CD4-positive, alpha-beta T cell treated with Interleukin-17A for 4 hours (primary cell): Measurements from ENCODE around the gene CMC1.
A peak's percentile ranks its signal among the peaks of the same experiment; 100 is the strongest.
"Not testable (repeated sequence)": the region's sequence is repeated elsewhere in the genome, so short reads cannot be mapped to it uniquely, and the experiment has no call there.

Experiments used
- DNase-seq: peaks from one replicate; pipeline ENCODE4 v3.0.0-alpha.2; 2020; ENCODE audit warnings: mixed read lengths

Gene CMC1, protein sequence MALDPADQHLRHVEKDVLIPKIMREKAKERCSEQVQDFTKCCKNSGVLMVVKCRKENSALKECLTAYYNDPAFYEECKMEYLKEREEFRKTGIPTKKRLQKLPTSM

DNA sequence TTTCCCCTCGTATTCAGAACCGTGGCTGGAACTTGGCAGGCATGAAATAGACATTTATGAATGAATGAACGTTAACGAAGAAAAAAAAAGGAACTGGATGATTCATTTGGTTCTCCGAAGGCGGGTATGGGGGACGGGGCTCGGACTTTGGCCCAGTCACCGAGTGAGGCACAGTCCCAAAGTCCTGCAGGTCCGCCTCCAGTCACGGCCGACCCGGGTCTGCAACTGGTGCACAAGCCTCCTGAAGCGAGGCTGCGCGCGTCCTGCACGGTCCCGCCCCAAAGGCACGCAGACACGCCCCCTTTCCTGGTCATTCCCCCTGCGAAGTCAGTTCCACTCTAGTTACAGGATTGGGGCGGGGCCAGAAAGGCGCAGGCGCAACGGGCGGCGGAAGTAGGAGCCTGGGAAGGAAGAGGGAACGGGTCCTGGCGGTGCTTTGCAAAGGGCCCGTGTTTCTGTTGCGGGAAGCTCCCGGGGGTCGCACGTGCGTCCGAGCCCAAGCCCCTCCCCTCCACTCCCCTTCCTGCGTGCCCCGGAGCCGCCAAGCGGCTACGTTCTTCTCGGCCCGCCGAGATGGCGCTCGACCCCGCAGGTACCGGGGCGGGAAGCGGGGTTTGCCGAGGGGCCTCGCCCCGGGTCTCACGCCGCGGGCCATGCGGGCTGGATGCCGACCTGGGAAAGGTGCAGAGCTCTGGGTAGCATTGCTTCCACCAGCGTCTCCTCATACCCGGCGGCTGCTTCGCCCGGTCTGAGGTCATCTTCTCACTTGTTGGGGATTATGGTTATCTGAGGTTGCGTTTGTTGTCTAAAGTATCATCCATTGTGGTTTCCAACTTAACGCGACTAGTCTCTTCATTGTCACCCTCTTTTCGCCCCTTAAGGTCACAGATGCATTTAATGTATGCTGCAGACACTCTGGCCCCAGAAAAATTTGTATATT, at the start of gene CMC1:
TSS of gene CMC1 (plus strand) at position 399 of the 940 bp plus-strand sequence. CDS start at position 574, 175 bp downstream.
- DNase-seq: peak; percentile 97

DNA sequence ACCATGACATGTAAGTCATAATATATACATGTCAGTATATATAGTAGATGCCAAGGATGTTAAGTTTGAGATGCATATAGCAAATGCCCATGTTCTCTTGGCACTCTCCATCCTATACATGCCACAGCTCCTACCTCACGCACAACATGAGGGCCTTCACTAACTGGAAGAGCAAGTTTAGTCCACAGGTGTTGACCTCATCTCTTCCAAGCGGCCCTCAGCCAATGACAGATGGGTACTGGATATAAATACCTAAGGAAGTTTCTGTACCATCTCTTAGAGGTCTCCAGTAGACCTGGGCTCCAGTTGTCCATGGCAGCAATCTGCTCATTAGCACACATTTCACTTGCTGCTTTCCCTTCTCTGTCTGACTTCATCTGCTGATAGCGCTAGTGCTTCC, 43.3 kb upstream of the CMC1 start:
- DNase-seq: no peak

DNA sequence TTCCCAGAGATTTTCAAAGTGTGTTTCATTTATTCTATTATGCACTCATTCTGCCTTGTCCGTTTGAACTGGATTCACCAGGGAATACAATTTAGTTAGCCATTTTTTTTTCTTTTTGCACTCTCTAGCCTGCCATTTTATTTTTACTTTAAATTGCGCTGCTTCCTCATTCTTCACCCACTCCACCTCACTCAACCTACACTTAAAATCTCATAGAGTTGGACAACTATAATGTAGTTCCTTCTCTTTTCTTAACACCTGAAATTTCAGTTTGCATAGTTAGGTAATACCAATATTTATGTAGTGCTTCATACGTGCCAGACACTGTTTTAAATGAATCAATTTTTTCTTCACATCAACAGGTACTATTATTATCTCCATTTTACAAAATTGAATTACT, 42.4 kb upstream of the CMC1 start:
- no peak for DNase-seq

DNA sequence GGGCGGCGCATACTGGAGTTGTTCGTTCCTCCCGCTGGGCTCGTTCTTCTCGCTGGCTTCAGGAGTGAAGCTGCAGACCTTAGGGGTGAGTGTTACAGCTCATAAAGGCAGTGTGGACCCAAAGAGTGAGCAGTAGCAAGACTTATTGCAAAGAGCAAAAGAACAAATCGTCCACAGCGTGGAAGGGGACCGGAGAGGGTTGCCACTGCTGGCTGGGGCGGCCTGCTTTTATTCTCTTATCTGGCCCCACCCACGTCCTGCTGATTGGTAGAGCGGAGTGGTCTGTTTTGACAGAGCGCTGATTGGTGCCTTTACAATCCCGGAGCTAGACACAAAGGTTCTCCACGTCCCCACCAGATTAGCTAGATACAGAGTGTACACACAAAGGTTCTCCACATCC, 41.8 kb upstream of the CMC1 start:
- DNase-seq: not testable (repeated sequence)

DNA sequence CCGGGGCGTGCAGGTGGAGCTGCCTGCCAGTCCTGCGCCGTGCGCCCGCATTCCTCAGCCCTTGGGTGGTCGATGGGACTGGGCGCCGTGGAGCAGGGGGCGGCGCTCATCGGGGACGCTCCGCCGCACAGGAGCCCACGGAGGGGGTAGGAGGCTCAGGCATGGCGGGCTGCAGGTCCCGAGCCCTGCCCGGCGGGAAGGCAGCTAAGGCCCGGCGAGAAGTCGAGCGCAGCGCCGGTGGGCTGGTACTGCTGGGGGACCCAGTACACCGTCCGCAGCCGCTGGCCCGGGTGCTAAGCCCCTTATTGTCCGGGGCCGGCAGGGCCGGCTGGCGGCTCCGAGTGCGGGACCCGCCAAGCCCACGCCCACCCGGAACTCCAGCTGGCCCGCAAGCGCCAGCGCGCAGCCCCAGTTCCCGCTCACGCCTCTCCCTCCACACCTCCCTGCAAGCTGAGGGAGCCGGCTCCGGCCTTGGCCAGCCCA, 41.0 kb upstream of the CMC1 start:
- peak; percentile 10 for DNase-seq

DNA sequence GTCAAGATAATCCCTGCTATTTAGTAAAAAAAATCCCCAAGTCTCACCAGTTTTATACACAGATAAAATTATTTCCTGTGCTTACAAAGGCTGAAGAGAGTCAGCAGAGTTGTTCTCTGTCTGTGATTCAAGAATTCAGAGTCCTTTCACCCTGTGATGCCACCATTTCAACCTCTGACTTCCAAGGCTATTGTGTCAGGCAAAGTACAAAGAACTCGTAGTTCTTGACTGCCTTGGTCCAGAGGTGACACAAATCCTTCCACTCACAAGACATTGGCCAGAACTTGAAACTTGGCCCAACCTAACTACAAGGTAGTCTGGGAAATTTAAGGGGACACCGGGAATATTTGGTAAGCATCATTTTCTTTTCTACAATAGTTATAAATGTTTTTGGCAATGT, 34.9 kb upstream of the CMC1 start:
- no peak for DNase-seq

DNA sequence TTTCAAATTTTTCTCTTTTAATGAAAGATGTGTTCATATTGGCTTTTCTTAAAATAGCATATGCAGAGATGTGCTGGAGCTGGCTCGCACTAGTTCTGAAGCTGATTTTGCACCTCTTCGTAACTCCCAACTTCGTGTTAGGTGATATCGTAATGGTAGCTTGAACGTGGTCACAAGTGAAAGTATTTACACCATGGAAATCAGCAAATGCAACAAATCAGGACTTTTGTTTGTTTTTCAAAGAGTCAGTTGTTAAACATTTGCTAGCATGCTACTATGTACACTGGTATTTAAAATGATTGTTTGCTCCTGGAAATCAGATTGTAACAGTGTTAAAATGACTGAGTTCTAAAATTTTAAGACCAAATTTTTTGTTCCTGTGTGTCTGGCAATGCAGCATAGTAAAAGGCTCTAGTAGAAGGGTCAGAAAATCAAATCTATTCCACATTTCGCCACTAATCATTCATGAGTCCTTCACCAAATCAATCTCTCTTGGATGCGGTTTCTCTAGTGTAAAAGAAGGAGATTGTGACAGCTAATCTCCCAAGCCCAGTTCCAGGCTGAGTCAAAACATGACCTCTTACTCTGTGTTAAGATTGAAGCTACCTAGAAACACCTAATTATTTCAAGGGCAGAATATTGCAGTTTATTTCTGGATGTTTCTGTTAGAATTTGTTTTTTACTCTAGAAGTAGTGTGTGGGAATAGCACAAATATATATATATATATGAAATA, 34.3 kb upstream of the CMC1 start:
- no peak for DNase-seq

DNA sequence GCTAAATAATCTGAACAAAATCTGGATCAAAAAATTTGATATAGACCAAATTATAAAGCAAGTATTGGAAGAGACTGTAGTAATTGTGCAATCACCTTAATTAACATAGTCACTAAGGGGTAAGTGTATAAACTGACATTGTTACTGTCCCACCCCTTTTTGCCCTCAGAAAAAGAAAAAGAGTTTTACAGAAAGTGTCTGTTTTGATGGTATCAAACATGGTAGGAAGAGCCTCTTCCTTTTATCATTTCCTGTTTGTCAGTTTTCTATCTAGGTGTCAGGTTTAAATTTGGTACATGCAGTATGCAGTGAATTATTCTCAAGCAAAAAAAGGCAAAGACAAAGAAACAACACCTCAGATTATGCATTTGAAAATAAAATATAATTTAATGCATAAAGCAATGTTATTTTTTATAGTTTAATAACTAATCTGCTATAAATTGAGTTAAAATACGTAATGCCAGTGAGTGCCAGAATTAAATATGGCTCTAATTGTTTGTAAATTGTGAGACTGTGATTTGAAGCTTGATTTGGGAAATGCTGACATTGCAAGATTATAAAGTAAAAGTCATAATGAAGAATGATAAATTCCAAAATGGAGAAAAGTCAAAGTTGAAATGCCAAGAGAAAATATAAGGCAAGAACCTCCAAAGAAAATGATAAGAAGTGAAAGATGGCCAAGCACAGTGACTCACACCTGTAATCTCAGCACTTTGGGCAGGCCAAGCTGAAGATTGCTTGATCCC, 30.3 kb upstream of the CMC1 start:
- DNase-seq: no peak

DNA sequence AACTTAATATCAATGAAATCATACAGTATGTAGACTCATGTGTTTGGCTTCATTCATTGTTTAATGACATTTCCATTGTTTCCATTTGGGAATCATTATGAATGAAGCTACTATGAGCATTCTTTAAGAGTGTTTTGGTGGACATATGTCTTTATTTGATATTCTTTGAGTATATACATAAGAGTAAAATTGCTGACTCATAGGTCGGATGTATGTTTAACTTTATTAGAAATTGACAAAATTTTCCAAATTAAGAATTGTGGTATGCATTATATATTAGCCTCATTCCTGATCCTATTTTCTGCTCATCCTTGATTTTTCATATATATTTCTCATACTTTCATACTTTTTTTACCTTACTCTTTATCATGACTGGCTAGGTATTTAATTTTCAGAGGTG, 28.7 kb upstream of the CMC1 start:
- DNase-seq: no peak

DNA sequence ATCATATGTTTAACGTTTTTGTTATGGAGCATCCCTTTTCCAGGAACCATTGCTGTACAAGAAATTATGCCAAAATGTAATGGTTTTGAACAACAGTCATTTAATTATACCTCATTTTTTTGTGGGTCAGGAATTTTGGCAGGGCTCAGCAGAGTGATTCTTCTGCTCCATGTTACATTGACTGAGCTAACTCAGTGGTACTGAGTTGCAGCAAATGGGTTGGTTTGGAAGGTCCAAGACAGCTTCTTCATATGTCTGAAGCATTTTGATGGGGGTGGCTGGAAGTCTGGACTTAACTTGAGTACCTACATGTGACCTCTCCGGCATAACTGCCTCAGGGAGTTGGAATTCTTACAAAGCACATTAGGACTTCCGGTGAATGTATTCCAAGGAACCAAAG, 26.0 kb upstream of the CMC1 start:
- DNase-seq: no peak

DNA sequence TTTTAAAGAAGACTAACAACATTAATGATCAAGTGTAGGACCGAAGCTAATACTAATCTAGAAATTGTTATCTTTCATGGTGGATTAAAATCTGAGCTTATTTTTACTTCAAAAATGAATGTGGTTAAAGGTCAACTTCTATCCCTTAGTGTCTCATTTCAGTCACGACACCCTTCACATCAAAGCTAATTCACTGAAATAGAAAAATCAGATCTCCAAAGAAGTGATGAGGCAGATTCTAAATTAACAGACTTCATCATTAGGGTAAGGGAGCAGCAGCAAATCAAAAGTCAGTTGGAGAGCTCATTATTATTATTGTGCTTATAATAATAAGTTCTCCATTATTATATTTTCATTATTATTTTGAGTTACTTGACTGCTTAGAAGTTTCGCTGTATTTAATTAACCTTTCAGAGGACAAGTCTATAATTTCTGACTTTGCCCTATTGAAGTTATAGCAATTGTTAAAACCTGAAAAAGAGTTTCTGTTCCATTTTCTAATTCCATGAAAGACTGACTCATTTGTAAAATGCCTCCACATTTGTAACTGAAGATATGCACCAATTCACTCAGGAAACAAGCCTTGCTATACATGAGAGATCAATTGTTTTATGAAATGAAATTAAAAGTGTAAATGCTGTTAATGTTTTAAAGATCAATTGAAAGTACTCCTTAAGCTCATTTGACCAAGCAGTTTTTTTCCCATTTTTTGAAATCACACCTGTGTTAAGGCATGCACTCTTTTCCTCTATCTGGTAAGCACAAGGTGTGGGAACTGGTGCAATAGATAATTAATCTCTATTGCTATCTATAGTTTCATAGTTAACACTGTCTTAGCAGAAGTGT, 23.1 kb upstream of the CMC1 start:
- DNase-seq: no peak

DNA sequence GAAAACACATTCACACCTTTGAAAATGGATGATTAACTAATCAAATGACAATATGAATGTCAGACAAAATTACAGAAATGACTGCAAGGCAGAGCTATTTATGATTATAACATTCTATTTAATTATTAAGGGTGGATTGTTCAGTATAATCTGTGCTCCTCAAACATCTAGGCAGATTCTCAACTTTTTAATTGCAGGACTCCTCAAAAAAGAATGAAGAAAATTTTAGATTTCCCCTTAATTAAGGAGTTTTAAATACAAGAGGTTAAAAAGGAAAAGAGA, 22.6 kb upstream of the CMC1 start:
- DNase-seq: no peak

DNA sequence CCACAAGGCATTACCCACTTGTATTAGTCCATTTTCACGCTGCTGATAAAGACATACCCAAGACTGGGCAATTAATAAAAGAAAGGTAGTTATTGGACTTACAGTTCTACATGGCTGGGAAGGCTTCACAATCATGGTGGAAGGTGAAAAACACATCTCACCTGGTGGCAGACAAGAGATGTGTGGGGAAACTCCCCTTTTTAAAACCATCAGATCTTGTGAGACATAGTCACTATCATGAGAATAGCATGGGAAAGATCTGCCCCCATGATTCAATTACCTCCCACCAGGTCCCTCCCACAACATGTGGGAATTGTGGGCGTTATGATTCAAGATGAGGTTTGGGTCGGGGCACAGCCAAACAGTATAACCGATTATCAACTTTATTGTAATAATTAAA, 17.0 kb upstream of the CMC1 start:
- no peak for DNase-seq

DNA sequence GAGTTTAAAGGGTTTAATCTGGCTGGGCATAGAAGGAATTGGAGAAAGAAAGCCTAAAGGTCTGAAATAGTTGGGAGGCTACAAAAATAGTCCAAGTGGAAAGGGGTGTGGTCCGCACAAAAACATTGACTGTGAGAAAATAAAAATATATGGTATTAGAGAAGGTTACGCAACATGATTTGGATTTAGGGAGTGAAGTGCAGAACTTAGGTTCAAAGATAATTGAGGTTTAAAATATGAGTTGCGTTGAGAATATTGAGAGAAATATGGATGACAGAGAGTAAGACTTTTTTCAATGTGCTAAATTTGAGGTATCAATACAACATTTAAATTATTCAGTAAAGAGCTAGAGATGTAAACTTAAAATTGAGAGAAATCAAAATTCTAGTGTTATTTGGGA, 15.4 kb upstream of the CMC1 start:
- no peak for DNase-seq

DNA sequence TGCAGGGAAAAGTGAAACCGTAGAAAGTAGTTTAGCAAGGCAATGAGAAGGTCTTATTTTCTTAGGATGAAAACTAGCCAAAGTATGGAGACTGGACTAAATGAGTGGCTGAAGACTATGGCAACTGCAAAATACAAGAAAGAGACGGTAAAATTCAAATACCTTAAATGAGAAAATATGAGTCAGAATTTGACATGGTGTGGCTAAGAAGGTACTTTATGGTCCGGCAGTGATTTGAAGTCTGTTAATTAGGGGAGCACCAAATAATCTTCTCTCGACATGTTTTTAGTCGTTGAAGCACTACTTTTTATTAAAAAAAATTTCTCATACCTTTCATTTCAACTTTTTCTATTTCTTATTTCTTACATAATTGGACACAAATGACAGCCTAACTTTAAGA, 12.8 kb upstream of the CMC1 start:
- no peak for DNase-seq

DNA sequence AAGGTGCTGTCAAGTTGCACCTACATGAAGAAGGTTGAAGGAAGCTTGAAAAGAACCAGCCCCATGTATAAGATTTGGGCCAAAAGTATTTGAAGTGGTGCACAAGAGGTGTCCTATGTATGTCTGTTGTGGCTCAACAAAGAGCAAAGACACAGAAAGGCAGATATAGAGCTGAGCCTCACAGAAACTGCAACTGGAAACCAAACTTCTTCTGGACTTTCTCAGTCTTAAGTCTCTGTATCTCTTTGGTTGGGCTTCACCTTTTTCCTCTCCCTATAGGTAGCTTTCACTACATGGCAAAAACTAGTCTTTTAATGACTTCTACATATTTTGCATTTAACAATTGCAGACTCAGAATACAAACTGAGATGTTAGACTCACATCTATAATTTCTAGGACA, 8.8 kb upstream of the CMC1 start:
- no peak for DNase-seq

DNA sequence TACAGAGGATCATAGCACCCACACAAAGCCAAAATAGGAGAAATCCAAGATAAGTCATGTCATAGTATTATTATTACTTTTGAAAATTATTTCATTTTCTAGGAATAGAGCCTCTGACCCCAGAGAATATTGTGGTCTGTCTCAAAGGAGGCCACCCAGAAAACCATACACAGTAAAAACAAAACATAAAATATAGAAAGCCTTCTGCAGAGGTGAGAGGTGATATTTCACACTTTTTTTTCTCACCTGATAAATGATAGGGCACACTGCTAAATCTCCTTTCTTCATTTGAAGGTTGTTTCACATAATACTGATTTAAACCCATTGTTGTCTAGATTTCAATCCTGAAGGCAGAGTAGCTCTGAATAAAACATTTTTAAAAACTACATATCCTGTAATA, 7.0 kb upstream of the CMC1 start:
- DNase-seq: no peak

DNA sequence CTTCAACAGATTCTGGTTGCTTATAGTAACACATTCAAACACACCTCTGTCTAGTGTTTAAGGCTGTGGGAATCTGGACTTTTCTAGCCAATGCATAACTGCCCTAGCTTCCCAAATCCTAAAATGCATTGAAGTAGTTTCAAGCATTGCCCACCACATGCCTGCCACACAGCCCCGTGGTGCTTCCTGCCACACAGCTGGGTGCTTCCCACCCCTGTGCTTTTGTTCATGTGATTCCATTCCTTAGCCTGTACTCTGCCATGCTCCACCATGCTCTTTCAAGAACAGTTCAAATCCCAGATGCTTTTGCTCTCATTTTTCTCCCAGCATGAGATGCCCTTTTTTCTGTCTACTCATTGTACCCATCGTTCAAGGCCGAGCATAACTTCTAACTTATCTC, 2.3 kb upstream of the CMC1 start:
- no peak for DNase-seq

DNA sequence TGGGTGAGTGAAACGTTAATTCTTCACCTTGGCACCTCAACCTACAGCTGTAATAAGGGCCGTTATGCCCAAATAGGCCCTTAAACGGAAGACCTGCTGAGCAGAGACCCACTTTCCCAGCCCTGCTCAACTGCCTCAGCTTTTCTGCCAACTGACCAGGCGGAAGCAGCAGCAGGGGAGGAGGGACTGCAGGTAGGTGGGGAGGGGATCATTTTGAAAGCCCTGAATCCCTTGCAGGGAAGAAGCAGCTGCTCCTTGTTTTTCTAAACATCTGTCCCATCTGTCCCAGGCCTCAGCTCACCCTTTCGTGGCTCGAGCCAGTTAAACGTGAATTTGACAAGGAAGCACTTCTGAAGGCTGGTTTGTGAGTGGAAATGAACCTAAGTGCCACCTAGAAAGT, 978 bp upstream of the CMC1 start:
- no peak for DNase-seq

DNA sequence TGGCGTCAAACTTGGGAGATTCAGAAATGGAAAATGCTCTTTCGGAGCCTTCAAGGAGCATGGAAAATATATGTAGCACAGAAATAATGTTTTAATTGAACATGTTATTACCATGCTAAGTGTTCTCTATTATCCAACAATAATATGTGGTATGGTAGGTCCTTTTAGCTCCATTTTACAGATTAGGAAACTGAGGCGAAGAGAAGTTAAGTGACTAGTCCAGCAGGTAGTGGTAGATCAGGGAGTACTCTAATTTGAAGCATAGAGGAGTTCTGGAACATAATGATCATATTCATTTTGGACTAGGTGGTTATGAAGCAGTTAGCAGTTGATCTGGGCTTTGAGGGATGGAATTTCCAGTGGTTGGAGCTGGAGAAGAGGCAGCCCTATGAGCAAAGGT, 1.1 kb downstream of the CMC1 start:
- no peak for DNase-seq

DNA sequence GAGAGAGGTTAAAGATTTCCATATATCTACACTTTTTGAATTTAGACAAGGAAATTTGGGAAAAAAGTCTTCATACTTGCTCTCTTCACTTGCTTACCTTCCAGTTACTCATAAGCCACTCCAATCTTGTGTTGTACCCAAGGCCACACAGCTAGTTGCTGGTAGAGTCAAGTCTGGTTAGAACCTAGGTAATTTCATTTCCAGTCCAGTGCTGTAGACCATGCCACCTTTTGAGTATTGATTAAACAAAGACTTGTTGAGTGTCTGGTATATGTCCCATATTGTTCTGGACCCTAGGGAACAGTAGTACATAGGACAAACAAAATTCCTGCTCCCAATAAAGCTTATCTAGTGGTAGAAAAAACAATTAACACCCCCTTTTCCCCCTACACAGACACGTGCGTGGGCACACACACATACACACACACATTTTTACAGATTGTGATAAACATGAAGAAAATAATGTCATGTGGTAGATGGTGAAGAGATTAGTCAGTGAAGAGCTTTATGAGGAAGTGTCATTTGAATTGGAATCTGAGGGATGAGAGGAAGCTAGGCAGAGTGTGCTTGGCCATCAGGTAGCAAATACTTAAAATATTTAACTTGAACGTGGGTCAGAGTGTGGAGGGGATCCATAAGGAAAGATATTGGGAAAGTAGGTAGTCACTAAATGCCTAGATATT, 2.1 kb downstream of the CMC1 start:
- no peak for DNase-seq

DNA sequence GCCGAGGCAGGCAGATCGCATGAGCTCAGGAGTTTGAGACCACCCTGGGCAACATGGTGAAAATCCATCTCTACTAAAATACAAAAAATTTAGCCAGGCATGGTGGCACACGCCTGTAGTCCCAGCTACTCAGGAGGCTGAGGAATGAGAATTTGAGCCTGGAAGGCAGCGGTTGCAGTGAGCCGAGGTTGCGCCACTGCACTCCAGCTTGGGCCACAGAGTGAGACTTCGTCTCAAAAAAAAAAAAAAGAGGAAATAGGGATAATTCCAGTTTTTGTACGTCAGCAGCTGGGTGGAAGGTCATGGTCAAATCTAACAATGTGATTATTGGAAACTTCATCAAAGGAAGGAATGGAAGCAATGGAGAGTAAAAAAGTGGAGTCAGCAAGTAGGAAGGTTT, 3.1 kb downstream of the CMC1 start:
- no peak for DNase-seq
